Common myeloid progenitor, CD34-positive (primary cell): Measurements from ENCODE around the gene ZMYM1.
"Not testable (repeated sequence)": the region's sequence is repeated elsewhere in the genome, so short reads cannot be mapped to it uniquely, and the experiment has no call there.

ENCODE experiments used
- CTCF ChIA-PET: fragments of 350-600 bp; sonication (Branson Sonifier 250); formaldehyde crosslinking; loops from one replicate; lab custom pipeline; 2021; ENCODE audit warnings: antibody characterized with exemption; lab: Charles Lee
- POLR2A ChIA-PET: fragments of 350-600 bp; sonication (Branson Sonifier 250); formaldehyde crosslinking; loops from one replicate; lab custom pipeline; 2021; ENCODE audit warnings: antibody characterized with exemption; lab: Charles Lee
- DNase-seq, 3 donors: peaks; one replicate each; pipeline versions ENCODE4 v3.0.0 to v3.0.0-alpha.2; 2013
- H3K27ac ChIP-seq, 2 experiments: 1 replicate in 1 of 2; 2 replicates in 1 of 2; pipeline ENCODE4 v1.7.0; 2013; ENCODE audit warnings: inconsistent platforms in 2 of 2, low read length in 2 of 2, mild to moderate bottlenecking in 2 of 2, low read depth in 1 of 2, moderate library complexity in 1 of 2; ENCODE audit not compliant: severe bottlenecking in 2 of 2, insufficient read depth in 1 of 2, poor library complexity in 1 of 2
- H3K27me3 ChIP-seq, 5 experiments: replicated peaks in 2 of 5; 1 replicate in 3 of 5; 2 replicates in 2 of 5; pipeline versions ENCODE4 v1.6.1 to v1.7.0; 2013; ENCODE audit warnings: low read length in 4 of 5, mild to moderate bottlenecking in 2 of 5, moderate library complexity in 2 of 5, inconsistent platforms in 1 of 5; ENCODE audit not compliant: insufficient read depth in 5 of 5, control insufficient read depth in 4 of 5
- H3K36me3 ChIP-seq, 4 experiments: 1 replicate in 2 of 4; 2 replicates in 2 of 4; pipeline versions ENCODE4 v1.6.1 to v1.7.0; 2013; ENCODE audit warnings: low read length in 3 of 4, control low read depth in 1 of 4, mild to moderate bottlenecking in 1 of 4; ENCODE audit not compliant: control insufficient read depth in 4 of 4, insufficient read depth in 4 of 4
- H3K4me1 ChIP-seq, 4 experiments: 1 replicate in 3 of 4; 2 replicates in 1 of 4; pipeline versions ENCODE4 v1.6.1 to v1.7.1; 2013; ENCODE audit warnings: low read length in 3 of 4, mild to moderate bottlenecking in 3 of 4, control low read depth in 1 of 4, inconsistent platforms in 1 of 4, moderate library complexity in 1 of 4; ENCODE audit not compliant: control insufficient read depth in 4 of 4, insufficient read depth in 4 of 4; ENCODE audit errors: control extremely low read depth in 1 of 4
- H3K4me3 ChIP-seq, 7 experiments: 1 replicate in 4 of 7; 2 replicates in 3 of 7; pipeline versions ENCODE4 v1.5.1 to v1.7.0; 2013; ENCODE audit warnings: mild to moderate bottlenecking in 7 of 7, low read length in 6 of 7, moderate library complexity in 6 of 7, inconsistent platforms in 2 of 7, low read depth in 2 of 7, control low read depth in 1 of 7; ENCODE audit not compliant: insufficient read depth in 4 of 7, control insufficient read depth in 1 of 7; ENCODE audit errors: extremely low read depth in 1 of 7
- H3K9me3 ChIP-seq, 5 experiments: 1 replicate in 4 of 5; 2 replicates in 1 of 5; pipeline versions ENCODE4 v1.6.1 to v1.7.1; 2013; ENCODE audit warnings: low read length in 4 of 5, mild to moderate bottlenecking in 2 of 5, inconsistent platforms in 1 of 5, low read depth in 1 of 5, moderate library complexity in 1 of 5; ENCODE audit not compliant: control insufficient read depth in 4 of 5, insufficient read depth in 2 of 5; ENCODE audit errors: control extremely low read depth in 1 of 5
- WGBS: methylation state at CpG from one replicate; pipeline ENCODE4 v1.1.5; 2013; ENCODE audit not compliant: insufficient coverage; 5-methylcytosine and 5-hydroxymethylcytosine counted together

ZMYM1 gene

GRCh38 chr1:35069746-35070145, 9.4 kb upstream of the ZMYM1 start:
- no peaks in the 10 kb centered on the region for H3K36me3 ChIP-seq
- ChIA-PET CTCF (no interaction called here), POLR2A (no interaction called here)
- no peak for DNase-seq
- no peak overlapping the region for H3K27ac ChIP-seq
- peaks cover 0 to 2% (median 0%) of the 10 kb centered on the region in 5 experiments for H3K9me3 ChIP-seq
- H3K27me3 ChIP-seq, result no peaks in the 10 kb centered on the region
- no peaks in the 10 kb centered on the region for H3K4me1 ChIP-seq
- no peak overlapping the region for H3K4me3 ChIP-seq

GRCh38 chr1:35073265-35073811, 5.8 kb upstream of the ZMYM1 start:
- CTCF ChIA-PET, result no interaction called here
- Histone ChIP-seq H3K4me3 (no peak overlapping the region), H3K27me3 (no peaks in the 10 kb centered on the region), H3K4me1 (no peaks in the 10 kb centered on the region), H3K36me3 (no peaks in the 10 kb centered on the region), H3K9me3 (peaks cover 0 to 2% (median 0%) of the 10 kb centered on the region in 5 experiments), H3K27ac (no peak overlapping the region)
- POLR2A ChIA-PET, result interaction anchor here (0.6 kb wide), 1 partner anchor 11 kb away, joined by 5 read pairs; no protein-coding TSS in a partner anchor
- WGBS, result 92% methylated on average over 1 of the region's 1 CpG
- DNase-seq, result no peak

- H3K4me3 ChIP-seq, H3K27me3 ChIP-seq, DNase-seq, H3K27ac ChIP-seq, H3K36me3 ChIP-seq, CTCF ChIA-PET, H3K9me3 ChIP-seq, POLR2A ChIA-PET: not testable (repeated sequence)
- H3K4me1 ChIP-seq, result peaks cover 0 to 18% (median 12%) of the 10 kb centered on the region in 4 experiments
- 98% methylated on average over 6 of the region's 8 CpGs for WGBS
Observed at GRCh38 chr1:35076426-35076825, 2.8 kb upstream of the ZMYM1 start.

GRCh38 chr1:35080171-35080854, 1.1 kb downstream of the ZMYM1 start:
- no peak for DNase-seq
- Histone ChIP-seq H3K9me3 (no peaks in the 10 kb centered on the region), H3K27ac (peak overlapping the region in 1 of 2 experiments; percentile 86), H3K4me1 (peaks cover 0 to 18% (median 12%) of the 10 kb centered on the region in 4 experiments), H3K27me3 (no peaks in the 10 kb centered on the region), H3K36me3 (peaks cover 0 to 7% (median 2%) of the 10 kb centered on the region in 4 experiments), H3K4me3 (peak overlapping the region in 6 of 7 experiments; percentile 51 to 95 (median 90))
- POLR2A ChIA-PET, result interaction anchor here (0.7 kb wide), 1 partner anchor 98 kb away, joined by 5 read pairs; no protein-coding TSS in a partner anchor
- over 99% methylated on average over 11 of the region's 13 CpGs for WGBS
- CTCF ChIA-PET, result interaction anchor here (1.3 kb wide), 1 partner anchor 15 kb away, joined by 3 read pairs; no protein-coding TSS in a partner anchor

- no peak for DNase-seq
- Histone ChIP-seq H3K27ac (no peak overlapping the region), H3K9me3 (no peaks in the 10 kb centered on the region), H3K4me1 (peaks cover 0 to 2% (median 2%) of the 10 kb centered on the region in 4 experiments), H3K27me3 (no peaks in the 10 kb centered on the region), H3K36me3 (peaks cover 0 to 7% (median 2%) of the 10 kb centered on the region in 4 experiments), H3K4me3 (no peak overlapping the region)
- ChIA-PET CTCF (interaction anchor here (1.4 kb wide), 1 partner anchor 12 kb away, joined by 10 read pairs; no protein-coding TSS in a partner anchor), POLR2A (interaction anchor here (0.5 to 0.6 kb wide), 2 partner anchors 11 to 12 kb away, joined by 3 read pairs; no protein-coding TSS in a partner anchor)
Observed at GRCh38 chr1:35085421-35085820, 6.2 kb downstream of the ZMYM1 start.

- H3K36me3 ChIP-seq, result peaks cover 10 to 53% (median 15%) of the 10 kb centered on the region in 4 experiments
- H3K4me3 ChIP-seq, result peak overlapping the region in 3 of 7 experiments; percentile 30 to 60 (median 57)
- peaks cover 5 to 31% (median 22%) of the 10 kb centered on the region in 4 experiments for H3K4me1 ChIP-seq
- 0% methylated on average over 1 of the region's 1 CpG for WGBS
- CTCF ChIA-PET, result interaction anchor here (1.2 to 2.5 kb wide), 4 partner anchors 12 to 18 kb away, joined by 4 to 10 read pairs (median 5); partner anchors contain the start of gene ZMYM1
- peak overlapping the region; percentile 59 to 77 for H3K27ac ChIP-seq
- POLR2A ChIA-PET, result interaction anchor here (0.7 to 0.9 kb wide), 2 partner anchors 12 to 13 kb away, joined by 3 read pairs; no protein-coding TSS in a partner anchor
- peak; percentile 86 to 95 (median 92) for DNase-seq
- no peaks in the 10 kb centered on the region for H3K9me3 ChIP-seq
- H3K27me3 ChIP-seq, result no peaks in the 10 kb centered on the region
Observed at GRCh38 chr1:35097224-35097623, 18.0 kb downstream of the ZMYM1 start.

- Histone ChIP-seq H3K36me3 (peaks cover 13 to 22% (median 17%) of the 10 kb centered on the region in 4 experiments), H3K4me3 (no peak overlapping the region), H3K4me1 (no peaks in the 10 kb centered on the region), H3K9me3 (no peaks in the 10 kb centered on the region), H3K27me3 (no peaks in the 10 kb centered on the region), H3K27ac (no peak overlapping the region)
- ChIA-PET POLR2A (no interaction called here), CTCF (interaction anchor here (2.6 kb wide), 1 partner anchor 81 kb away, joined by 13 read pairs; no protein-coding TSS in a partner anchor)
- WGBS, result no CpG with 5 or more reads among the region's 1 CpG
- no peak for DNase-seq
Observed at GRCh38 chr1:35111106-35111505, 31.9 kb downstream of the ZMYM1 start.
